Adrenal gland (tissue), 12 donors: ENCODE results near the gene SPRR1B. TPM values are rescaled to one million over a fixed set of nuclear protein-coding genes. Genes with fewer than 3 reads are reported as not detected.

ENCODE experiments used
- DNase-seq, 7 donors: peaks; one replicate each; pipeline ENCODE4 v3.0.0-alpha.2; 2019 to 2020
- H3K27ac ChIP-seq, 5 donors: fragments of 200-600 bp; sonication (generic) in 4 of 5; 1 replicate in 3 of 5; 2 replicates in 2 of 5; pipeline versions ENCODE4 v1.5.1 to v1.8.0; 2016 to 2020; ENCODE audit warnings: mild to moderate bottlenecking in 1 of 5
- H3K27me3 ChIP-seq: fragments of 200-600 bp; 2 replicates; pipeline ENCODE4 v1.8.0; 2021
- H3K36me3 ChIP-seq, 2 donors: fragments of 200-600 bp; replicated peaks in 1 of 2; 1 replicate in 1 of 2; 2 replicates in 1 of 2; pipeline versions ENCODE4 v1.5.1 to v1.8.0; 2018 to 2022
- H3K4me1 ChIP-seq, 2 donors: fragments of 200-600 bp; replicated peaks in 1 of 2; 1 replicate in 1 of 2; 2 replicates in 1 of 2; pipeline versions ENCODE4 v1.5.1 to v1.8.0; 2018 to 2021
- H3K4me3 ChIP-seq, 4 donors: fragments of 200-600 bp; sonication (generic) in 3 of 4; one replicate each; pipeline ENCODE4 v1.5.1; 2016 to 2018
- H3K9me3 ChIP-seq, 3 donors: fragments of 200-600 bp; sonication (generic) in 1 of 3; replicated peaks in 1 of 3; 1 replicate in 2 of 3; 2 replicates in 1 of 3; pipeline versions ENCODE4 v1.5.1 to v1.8.0; 2016 to 2021
- CTCF ChIP-seq, 6 experiments: fragments of 450-650 bp in 4 of 6; fragments of 200-600 bp in 2 of 6; sonication (generic) in 1 of 6; IDR thresholded peaks; 1 replicate in 5 of 6; 2 replicates in 1 of 6; pipeline versions ENCODE4 v1.5.1 to v1.8.0; 2016 to 2021; ENCODE audit warnings: antibody characterized with exemption in 6 of 6, mild to moderate bottlenecking in 2 of 6, moderate library complexity in 1 of 6
- POLR2A ChIP-seq, 2 donors: fragments of 450-650 bp; IDR thresholded peaks; one replicate each; pipeline ENCODE4 v1.6.1; 2017; ENCODE audit warnings: antibody characterized with exemption in 2 of 2, mild to moderate bottlenecking in 2 of 2, moderate library complexity in 1 of 2
- WGBS, 4 donors: extraction: QIAGEN DNeasy Blood & Tissue Kit in 2 of 4; methylation state at CpG; one replicate each; pipeline versions ENCODE4 v1.1.5 to v1.1.7; 2013 to 2017; 5-methylcytosine and 5-hydroxymethylcytosine counted together
- intact Hi-C, 2 donors: fragments of 100-400 bp; cut with DNase I; formaldehyde crosslinking; loops; one replicate each; pipeline versions ENCODE4 v1.14.1 to v1.15.0; 2022 to 2023
- polyA plus RNA-seq, 3 donors: library from polyadenylated mRNA; stranded (reverse); fragments of 200-250 nt in 2 of 3; fragments of 350-450 nt in 1 of 3; fragmentation: Illumina TruSeq in 1 of 3; extraction: RNeasy Lipid Tissue Mini Kit (QIAGEN cat#74804) in 1 of 3; gene quantifications; one replicate each; pipeline ENCODE4 v1.2.3, GENCODE V29; 2013 to 2014
- total RNA-seq, 9 donors: library from RNA; depleted of rRNA in 4 of 9; stranded (reverse); fragments of >200 nt in 4 of 9; fragments of 120-200 nt in 1 of 9; fragmentation: NEBNext Ultra II Directional in 1 of 9; extraction: Animal tissue kit (Norgen Biotek cat#: 25700) in 1 of 9; gene quantifications; one replicate each; pipeline versions ENCODE4 v1.1.0 to v1.2.4, GENCODE V29; 2013 to 2023
- donor health status: healthy with polysubstance abuse.
- donor health status: Bipolar disorder and iron deficiency.
- donor health status: DM: yes; HTN: yes; CAD: no.
- donor health status: DM: no; HTN: no; CAD: no.
- donor health status: DM: no; HTN: no; CAD: no.
- donor health status: DM: yes; HTN: yes; CAD: no.

The SPRR1B gene
- total and polyA plus RNA-seq, 12 donors, result 0.74 to 0.80 (median 0.74) TPM; not detected in 9

- TF ChIP-seq POLR2A (IDR thresholded peaks at IDR 0.05) (no peak), CTCF (IDR thresholded peaks at IDR 0.05) (no peak)
- H3K4me3 ChIP-seq, result no peak overlapping the region
- H3K27ac ChIP-seq, result no peak overlapping the region
Measured at GRCh38 chr1:152986578-152986977, 44.4 kb upstream of the SPRR1B start.

GRCh38 chr1:152993186-152993585 is 37.8 kb upstream of the SPRR1B start:
- DNase-seq, result no peak
- Histone ChIP-seq H3K27ac (no peak overlapping the region), H3K36me3 (no peaks in the 10 kb centered on the region), H3K4me1 (no peaks in the 10 kb centered on the region), H3K27me3 (no peaks in the 10 kb centered on the region), H3K4me3 (no peak overlapping the region), H3K9me3 (no peaks in the 10 kb centered on the region)
- WGBS, 4 donors, result 83 to 88% (median 85%) methylated on average over 3 to 6 of the region's 6 CpGs
- no peak for TF ChIP-seq CTCF (IDR thresholded peaks at IDR 0.05)
- intact Hi-C loops, result no loop called here

More at GRCh38 chr1:152986578-152986977, 44.4 kb upstream of the SPRR1B start:
- Histone ChIP-seq H3K36me3 (no peaks in the 10 kb centered on the region), H3K27me3 (no peaks in the 10 kb centered on the region), H3K4me1 (no peaks in the 10 kb centered on the region), H3K9me3 (no peaks in the 10 kb centered on the region)
- intact Hi-C loops, result no loop called here
- WGBS, 4 donors, result 81 to 93% (median 83%) methylated on average over 2 of the region's 2 CpGs
- no peak for DNase-seq

- intact Hi-C loops, result no loop called here
Measured at GRCh38 chr1:152995842-152996241, 35.2 kb upstream of the SPRR1B start.

GRCh38 chr1:152996633-152997400 is 34.2 kb upstream of the SPRR1B start:
- no peak for DNase-seq
- H3K27ac ChIP-seq, result no peak overlapping the region
- 32 to 40% (median 36%) methylated on average over 5 of the region's 5 CpGs for WGBS, 4 donors
- H3K9me3 ChIP-seq, result no peaks in the 10 kb centered on the region
- TF ChIP-seq POLR2A (IDR thresholded peaks at IDR 0.05) (no peak), CTCF (IDR thresholded peaks at IDR 0.05) (no peak)
- no peaks in the 10 kb centered on the region for H3K4me1 ChIP-seq
- H3K27me3 ChIP-seq, result no peaks in the 10 kb centered on the region
- no peak overlapping the region for H3K4me3 ChIP-seq
- intact Hi-C loops, result no loop called here
- H3K36me3 ChIP-seq, result no peaks in the 10 kb centered on the region

More at GRCh38 chr1:152995842-152996241, 35.2 kb upstream of the SPRR1B start:
- no peak for DNase-seq
- no peak overlapping the region for H3K27ac ChIP-seq
- H3K4me3 ChIP-seq, result no peak overlapping the region
- H3K9me3 ChIP-seq, result no peaks in the 10 kb centered on the region
- 0 to 50% (median 36%) methylated on average over 1 of the region's 1 CpG for WGBS, 4 donors
- TF ChIP-seq CTCF (IDR thresholded peaks at IDR 0.05) (no peak), POLR2A (IDR thresholded peaks at IDR 0.05) (no peak)
- H3K27me3 ChIP-seq, result no peaks in the 10 kb centered on the region
- H3K36me3 ChIP-seq, result no peaks in the 10 kb centered on the region
- H3K4me1 ChIP-seq, result no peaks in the 10 kb centered on the region
